ENCODE measurements around the gene ARMH3.
A peak's percentile ranks its signal among the peaks of the same experiment; 100 is the strongest.

The ARMH3 gene

GRCh38 chr10:101824736-101825135, 231.2 kb downstream of the ARMH3 start:
- no peak for TF ChIP-seq CTCF (conservative IDR thresholded peaks at IDR 0.05; ENCODE audit: control insufficient read depth, insufficient read depth, low read depth, low read length)
- DNase-seq (ENCODE audit: low read depth): no peak
- no peak overlapping the region for H3K4me3 ChIP-seq (ENCODE audit: control insufficient read depth, low read depth, low read length)

- no peak for DNase-seq (ENCODE audit: low read depth)
- no peak for TF ChIP-seq CTCF (conservative IDR thresholded peaks at IDR 0.05; ENCODE audit: control insufficient read depth, insufficient read depth, low read depth, low read length)
- H3K4me3 ChIP-seq (ENCODE audit: control insufficient read depth, low read depth, low read length): peak overlapping the region; percentile 58
Measured at GRCh38 chr10:101818872-101819633, 236.9 kb downstream of the ARMH3 start.

GRCh38 chr10:101818119-101818871, 237.7 kb downstream of the ARMH3 start, which contains the start of gene OGA:
OGA (minus strand) TSS chr10:101818444; CDS start chr10:101818022, 422 bp downstream.
- H3K4me3 ChIP-seq (ENCODE audit: control insufficient read depth, low read depth, low read length): peak within 1 kb of the TSS; percentile 81
- peak; percentile 100 for DNase-seq (ENCODE audit: low read depth)
- no peak for TF ChIP-seq CTCF (conservative IDR thresholded peaks at IDR 0.05; ENCODE audit: control insufficient read depth, insufficient read depth, low read depth, low read length)

DNA sequence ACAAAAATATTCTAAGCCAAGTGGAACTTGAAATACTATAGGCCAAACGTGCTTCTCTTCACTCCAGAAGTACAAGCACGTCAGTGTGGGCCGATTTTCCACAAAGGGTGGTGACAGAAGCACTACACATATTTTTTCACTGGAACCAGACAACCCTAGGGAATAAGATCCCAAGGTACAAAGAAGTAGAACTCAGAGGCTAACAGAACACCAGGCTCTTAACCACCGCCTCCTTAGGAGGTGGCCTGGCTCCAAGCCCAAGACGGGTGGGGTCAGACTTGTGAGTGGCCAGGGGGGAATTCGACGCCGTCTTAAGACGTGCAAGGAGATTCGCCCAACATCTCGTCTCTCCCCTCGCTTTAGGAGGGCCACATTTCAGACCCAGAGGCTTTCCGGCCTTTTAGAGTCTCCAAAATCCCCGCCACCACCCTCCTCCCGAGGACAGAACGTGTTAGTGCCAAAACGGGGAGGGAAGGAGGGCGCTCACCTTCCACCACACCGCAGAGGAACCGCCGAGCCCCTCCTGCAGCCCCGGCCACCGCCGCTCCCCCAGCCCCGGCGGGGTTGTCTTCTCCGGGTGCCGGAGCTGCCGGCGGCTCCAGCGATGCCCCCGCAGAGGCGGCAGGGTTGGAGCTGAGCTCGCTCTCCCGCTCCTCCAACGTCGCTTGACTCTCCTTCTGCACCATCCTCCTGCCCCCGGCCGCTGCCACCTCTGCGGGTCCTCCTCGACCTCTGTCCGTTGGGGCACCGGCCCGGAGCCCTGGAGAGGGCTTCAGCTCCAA, 238.4 kb downstream of the ARMH3 start:
- DNase-seq (ENCODE audit: low read depth): peak; percentile 98
- no peak for TF ChIP-seq CTCF (conservative IDR thresholded peaks at IDR 0.05; ENCODE audit: control insufficient read depth, insufficient read depth, low read depth, low read length)
- peak overlapping the region; percentile 81 for H3K4me3 ChIP-seq (ENCODE audit: control insufficient read depth, low read depth, low read length)

DNA sequence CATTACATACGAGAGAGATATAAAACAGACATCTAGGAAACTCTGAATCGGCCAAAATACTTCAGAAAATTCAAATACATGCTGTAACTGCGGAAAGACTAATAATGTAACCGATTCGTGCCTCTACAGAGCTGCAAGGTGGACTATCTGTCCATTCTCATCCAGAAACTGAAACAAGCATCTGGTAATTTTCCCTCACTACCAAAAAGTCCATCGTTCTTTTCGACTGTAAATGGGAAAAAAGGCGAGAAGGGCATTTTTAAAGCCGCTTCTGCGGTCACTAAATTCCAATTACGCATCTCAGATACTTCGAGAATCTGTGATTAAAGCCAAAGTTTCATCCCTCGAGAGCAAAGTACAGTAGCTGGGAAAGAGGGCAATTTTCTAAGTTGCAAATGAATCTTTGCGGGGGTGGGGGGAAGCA, 239.0 kb downstream of the ARMH3 start:
- no peak for TF ChIP-seq CTCF (conservative IDR thresholded peaks at IDR 0.05; ENCODE audit: control insufficient read depth, insufficient read depth, low read depth, low read length)
- peak overlapping the region; percentile 81 for H3K4me3 ChIP-seq (ENCODE audit: control insufficient read depth, low read depth, low read length)
- no peak for DNase-seq (ENCODE audit: low read depth)

DNA sequence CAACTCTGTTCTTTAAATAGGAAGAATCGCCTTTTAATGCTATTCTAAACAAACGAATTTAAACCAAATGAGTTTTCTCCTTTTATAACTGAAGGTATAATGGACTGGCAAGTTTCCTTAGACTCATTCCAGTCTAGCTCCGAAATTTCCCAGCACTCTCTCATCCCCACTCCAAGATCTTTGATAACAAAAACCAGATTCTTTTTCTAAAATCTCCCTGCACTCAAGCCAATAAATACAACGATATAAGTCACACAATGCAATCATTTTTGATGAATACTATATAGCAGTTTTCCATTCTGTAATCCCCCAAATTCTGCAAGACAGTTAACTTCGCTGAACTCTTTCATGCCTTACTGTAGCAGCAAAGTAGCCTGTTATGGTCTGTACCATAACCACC, 239.6 kb downstream of the ARMH3 start:
- no peak for DNase-seq (ENCODE audit: low read depth)
- TF ChIP-seq CTCF (conservative IDR thresholded peaks at IDR 0.05; ENCODE audit: control insufficient read depth, insufficient read depth, low read depth, low read length): no peak
- H3K4me3 ChIP-seq (ENCODE audit: control insufficient read depth, low read depth, low read length): peak overlapping the region; percentile 81

Data from fibroblast of mammary gland (primary cell).